ENCODE data around the gene APOB. TPM values are rescaled to one million over a fixed set of nuclear protein-coding genes. Genes with fewer than 3 reads are reported as not detected.

APOB gene
- total RNA-seq, 1 donor from 2014 or later: 0.20 TPM

GRCh38 chr2:21017748-21018276 lies 26.1 kb downstream of the APOB start:
- ATAC-seq: no peak

DNA sequence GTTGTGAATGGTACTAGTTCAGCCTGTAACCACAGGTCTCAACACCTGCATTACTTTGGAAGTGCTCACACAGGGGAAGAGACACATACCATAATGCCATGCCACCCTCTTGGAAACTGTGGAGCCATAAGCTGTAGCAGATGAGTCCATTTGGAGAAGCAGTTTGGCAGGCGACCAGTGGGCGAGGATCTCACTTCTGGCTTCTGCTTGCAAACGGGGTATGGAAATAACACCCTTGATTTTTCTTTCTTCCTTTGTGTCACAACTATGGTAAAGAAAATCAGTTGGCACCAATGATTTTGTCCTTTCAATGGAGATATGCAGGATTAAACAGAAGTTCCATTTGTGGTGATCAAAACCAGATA lies 28.6 kb downstream of the APOB start:
- ATAC-seq: no peak

GRCh38 chr2:21014364-21015280 lies 29.3 kb downstream of the APOB start:
- ATAC-seq: no peak

DNA sequence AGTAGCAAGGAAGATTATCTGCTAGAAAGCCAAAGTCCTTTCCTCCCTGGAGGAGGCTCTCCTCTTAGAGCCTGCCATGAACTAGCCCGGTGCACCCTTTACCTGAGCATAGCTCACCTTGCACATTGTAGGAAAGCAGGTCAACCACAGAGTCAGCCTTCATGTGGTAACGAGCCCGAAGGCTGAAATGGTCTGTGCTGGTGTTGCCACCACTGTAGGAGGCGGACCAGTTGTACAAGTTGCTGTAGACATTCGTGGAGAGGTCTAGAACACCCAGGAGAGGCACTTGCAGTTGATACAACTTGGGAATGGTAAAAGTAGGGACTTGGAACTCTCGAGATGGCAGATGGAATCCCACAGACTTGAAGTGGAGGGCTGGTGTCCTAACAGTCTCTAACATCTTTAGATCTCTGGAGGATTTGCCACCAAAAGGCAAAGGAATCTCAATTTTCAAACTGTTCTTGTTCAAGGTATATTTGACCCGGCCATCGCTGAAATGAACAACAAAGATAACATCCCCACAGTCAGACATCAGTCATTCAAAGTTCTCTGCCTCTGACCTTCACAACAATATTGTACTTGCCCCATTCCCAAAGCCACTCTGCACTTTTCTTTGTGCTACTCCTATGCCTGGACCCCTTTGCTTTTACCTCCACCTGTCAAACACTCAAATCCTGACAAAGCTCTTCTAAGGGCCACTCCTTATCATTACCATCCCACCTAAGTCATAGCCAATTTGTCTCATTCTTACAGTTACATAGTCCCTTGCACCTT lies 30.6 kb downstream of the APOB start:
- no peak for ATAC-seq

DNA sequence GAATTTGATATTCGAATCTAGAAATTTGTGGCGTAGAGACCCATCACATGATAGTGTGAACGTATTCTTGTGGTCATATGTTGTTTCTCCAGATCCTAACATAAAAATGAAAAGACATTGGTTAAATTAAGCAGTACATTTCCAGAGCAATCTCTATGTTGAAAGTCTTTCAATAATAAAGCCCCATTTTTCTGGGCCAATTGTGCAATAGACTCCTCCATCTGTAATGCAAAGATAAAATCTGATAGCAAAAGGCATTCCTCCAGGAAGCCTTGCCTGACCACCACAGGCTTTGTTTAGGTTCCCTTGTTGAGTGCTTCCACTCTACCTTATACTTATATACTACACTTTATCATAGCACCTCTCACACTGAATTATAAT lies 31.3 kb downstream of the APOB start:
- ATAC-seq: no peak

DNA sequence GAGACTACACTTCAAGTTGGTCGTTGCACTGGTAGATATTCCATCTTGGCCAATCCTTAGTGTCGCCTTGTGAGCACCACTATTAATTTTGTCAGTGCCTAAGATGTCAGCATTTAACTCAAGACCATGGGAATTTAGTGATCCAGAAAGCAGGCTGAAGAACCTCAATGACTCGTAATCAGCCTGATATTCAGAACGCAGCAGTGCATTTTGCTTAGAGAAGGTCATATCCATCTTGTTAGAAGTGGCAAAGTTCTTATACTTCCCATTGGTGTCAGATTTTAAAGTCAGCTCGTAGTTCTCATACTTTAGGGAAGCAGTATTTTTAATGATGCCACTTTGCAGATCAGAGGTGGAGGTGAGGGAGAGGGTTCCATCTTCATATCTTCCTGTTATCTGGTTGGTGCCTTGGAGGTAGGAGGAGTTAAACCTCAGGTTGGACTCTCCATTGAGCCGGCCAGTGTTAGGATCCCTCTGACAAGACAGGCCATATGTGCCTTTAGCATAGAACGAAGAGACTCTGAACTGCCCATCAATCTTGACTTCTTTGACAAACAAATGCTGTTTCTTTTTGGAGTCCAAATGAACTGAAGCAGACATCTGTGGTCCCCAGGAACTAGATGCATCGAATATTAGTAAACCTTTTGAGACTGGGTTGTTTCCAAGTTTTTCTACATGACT lies 31.9 kb downstream of the APOB start:
- ATAC-seq: no peak

DNA sequence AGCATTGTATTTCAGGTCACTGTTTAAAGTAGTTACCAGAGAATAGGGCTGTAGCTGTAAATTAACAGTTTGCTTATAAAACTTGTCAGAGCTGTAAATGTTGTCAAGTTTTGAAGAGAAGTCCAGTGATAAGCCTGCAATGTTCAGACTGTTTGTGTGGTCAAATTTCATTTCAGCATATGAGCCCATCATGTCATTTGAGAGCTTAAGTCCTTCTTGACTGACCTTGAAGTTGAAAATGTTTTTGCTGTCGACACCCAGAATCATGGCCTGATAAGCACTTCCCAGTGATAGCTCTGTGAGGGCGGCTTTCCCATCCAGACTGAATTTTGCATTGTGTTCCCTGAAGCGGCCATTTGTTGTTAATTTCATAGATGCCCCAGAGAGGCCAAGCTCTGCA lies 32.4 kb downstream of the APOB start:
- ATAC-seq: no peak

GRCh38 chr2:21010813-21011439 lies 32.9 kb downstream of the APOB start:
- ATAC-seq: no peak

DNA sequence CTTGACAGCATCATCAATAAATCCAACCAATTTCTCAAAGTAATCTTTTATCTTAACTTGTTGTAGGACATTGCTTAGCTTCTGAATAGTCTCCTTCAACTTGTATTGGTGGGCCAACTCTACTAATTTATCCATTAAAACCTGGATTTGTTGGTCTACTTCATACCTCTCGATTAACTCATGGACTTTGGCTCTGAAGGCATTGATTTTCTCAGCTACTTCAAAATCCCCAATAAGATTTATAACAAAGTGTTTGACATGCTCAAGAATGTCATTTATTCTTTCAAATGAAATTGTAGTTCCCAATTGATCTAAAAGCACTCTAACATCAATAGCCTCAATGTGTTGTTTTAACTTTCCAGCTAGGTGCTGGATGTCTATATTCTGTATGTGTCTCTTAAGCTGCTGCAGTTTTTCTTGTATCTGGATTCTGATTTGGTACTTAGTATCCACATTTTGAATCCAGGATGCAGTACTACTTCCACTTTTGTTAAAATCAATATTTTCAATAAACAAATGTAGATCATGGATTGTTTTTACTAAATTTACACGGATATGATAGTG lies 34.1 kb downstream of the APOB start:
- no peak for ATAC-seq

GRCh38 chr2:21008790-21009661 lies 34.8 kb downstream of the APOB start:
- ATAC-seq: no peak

GRCh38 chr2:21008014-21008789 lies 35.7 kb downstream of the APOB start:
- no peak for ATAC-seq

DNA sequence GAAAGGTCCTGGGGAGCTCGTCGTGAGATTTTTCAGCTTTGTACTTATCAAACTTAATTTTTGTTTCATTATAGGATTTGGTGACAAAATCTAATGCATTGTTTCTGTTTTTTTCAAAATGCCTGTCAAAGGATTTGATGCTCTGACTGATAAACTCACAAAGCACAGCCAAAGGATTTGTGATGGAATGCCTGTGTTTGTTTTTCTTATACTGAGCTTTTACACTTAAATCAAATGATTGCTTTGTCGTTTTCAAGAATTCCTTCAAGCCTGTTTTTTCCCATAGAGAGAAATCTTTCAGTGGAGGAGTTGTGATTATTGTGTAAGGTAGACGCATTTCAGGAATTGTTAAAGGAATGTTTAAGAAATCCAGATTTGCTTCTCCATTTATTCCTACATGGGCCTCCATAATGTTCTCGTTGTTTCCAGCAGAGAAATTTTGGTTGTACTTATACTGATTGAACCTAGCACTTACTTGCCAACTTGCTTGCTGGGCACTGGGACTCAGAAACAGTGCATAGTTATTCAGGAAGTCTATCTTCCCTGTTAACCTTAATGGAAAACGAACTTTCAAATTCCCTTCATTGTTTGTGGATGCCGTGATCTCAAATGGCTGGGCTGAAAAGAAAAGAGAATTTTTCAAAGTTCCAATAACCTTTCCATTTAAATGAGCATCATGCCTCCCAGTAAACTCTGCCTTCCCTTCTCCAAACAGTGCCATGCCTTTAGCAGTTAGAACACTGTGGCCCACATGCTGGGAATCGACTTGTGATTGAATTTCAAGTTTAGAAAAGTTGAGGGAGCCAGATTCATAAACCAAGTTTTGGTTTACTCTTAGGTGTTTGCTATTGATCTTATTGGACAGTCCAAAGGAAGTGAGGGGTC lies 36.5 kb downstream of the APOB start:
- ATAC-seq: no peak

DNA sequence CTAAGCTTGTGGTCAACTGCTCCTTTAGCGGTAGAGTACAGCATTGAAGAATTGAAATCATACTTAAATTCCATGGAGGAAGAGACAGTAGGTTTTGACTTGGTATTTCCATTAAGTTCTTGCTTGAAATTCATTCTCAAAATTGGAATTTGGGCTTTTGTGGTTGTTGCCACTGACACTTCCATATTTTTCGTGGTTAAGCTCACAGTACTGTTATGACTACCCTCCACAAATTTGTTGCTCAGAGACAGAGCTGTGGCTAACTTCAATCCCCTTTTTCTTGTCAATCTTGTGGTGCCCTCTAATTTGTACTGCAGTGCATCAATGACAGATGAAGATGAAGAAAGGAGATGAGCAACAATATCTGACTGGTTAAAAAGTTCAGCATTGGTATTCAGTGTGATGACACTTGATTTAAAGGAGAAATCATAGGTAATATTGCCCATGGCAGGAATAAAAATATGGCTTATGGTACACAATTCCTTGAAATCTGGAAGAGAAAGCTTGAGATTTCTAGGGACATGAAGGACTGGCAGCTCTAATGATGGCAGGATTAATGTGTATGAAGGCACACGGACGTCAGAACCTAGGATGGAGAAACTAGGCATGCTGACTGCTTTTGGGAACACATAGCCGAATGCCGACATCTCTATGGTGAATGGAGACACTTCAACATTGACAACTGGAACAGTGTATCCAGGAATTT lies 37.3 kb downstream of the APOB start:
- no peak for ATAC-seq

- ATAC-seq: no peak
These were observed 38.0 kb downstream of the APOB start for GRCh38 chr2:21005700-21006422.

DNA sequence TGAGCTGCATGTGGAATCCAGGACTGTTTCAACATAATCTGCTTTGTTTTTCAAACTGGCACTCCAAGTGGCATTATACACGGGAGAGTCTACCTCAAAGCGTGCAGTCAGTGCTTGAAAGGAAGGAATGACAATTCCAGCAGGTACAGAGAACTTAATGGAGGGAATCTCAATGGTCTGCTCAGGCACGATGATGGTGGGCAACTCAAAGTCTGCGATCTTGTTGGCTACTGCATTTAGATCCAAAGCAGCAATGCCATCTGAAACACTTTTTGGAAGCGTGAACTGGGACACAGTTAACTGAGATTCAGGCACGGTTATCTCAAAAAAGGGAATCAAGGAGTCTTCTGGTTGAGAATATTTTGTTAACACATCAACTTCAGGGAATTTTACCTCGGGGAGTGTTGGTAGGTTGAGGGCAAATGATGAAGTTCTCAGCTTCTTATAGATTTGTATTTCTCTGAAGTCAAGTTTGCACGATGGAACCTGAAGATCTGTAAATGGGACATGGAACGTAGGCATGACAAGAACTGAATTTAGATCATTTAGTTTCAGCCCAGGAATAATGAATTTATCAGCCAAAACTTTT lies 38.7 kb downstream of the APOB start:
- no peak for ATAC-seq

DNA sequence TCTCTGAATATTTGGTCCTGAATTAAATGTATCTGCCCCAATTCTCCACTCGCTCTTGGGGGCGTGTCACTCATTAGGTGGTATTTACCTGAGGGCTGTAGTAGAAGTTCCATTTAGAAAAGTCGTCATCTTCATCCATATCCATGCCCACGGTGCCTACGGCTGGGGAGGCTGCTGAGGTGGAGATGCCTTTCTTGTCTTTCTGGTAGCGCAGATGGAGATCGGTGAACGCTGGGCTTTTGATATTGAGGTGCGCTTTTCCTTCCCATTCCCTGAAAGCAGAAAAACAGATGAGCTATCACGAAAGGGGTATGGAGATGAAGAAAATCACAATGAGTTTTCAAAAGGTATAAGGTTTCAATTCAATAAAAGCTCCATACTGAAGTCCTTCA lies 39.7 kb downstream of the APOB start:
- ATAC-seq: no peak

GRCh38 chr2:21003572-21004180 lies 40.2 kb downstream of the APOB start:
- no peak for ATAC-seq
